ENCODE results near the gene MUC15.

MUC15 gene

GRCh38 chr11:26512196-26512595 lies 59.9 kb downstream of the MUC15 start:
- peaks cover 13% of the 10 kb centered on the region for H3K9me3 Mint-ChIP-seq
- no peaks in the 10 kb centered on the region for H3K4me1 Mint-ChIP-seq
- H3K4me3 Mint-ChIP-seq, result no peak overlapping the region
- no peak for DNase-seq (ENCODE audit: low spot score in 2 of 2)
- no peak for ATAC-seq (replicated peaks; ENCODE audit: extremely low read depth, poor library complexity, severe bottlenecking)
- no peaks in the 10 kb centered on the region for H3K27me3 Mint-ChIP-seq
- H3K27ac Mint-ChIP-seq (ENCODE audit: low read depth), result no peak overlapping the region
- no peaks in the 10 kb centered on the region for H3K36me3 Mint-ChIP-seq (ENCODE audit: insufficient read depth)

DNA sequence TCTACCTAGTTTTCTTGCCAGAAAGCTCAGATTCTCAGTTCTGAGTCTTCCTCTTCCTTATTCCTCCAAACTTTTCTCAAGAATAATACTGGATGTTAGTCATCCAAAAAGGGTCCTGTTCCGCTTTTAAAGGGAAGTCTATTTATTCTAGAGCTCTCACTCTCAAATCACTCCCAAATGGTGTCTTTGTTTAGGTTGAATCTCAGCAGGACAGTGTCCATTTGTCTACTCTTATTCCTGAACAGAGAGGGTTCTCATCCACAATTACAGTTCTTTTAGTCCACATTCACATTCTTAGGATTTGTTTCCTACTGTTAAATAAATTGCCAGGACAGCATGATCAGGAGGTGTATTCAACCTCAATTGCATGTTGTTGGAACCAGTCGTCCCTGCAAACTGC lies 61.3 kb downstream of the MUC15 start:
- no peaks in the 10 kb centered on the region for H3K27me3 Mint-ChIP-seq
- no peak for ATAC-seq (replicated peaks; ENCODE audit: extremely low read depth, poor library complexity, severe bottlenecking)
- no peaks in the 10 kb centered on the region for H3K4me1 Mint-ChIP-seq

GRCh38 chr11:26510164-26510563 lies 61.9 kb downstream of the MUC15 start:
- Mint-ChIP-seq H3K4me1 (no peaks in the 10 kb centered on the region), H3K9me3 (peaks cover 18% of the 10 kb centered on the region), H3K27ac (ENCODE audit: low read depth) (no peak overlapping the region), H3K27me3 (no peaks in the 10 kb centered on the region), H3K36me3 (ENCODE audit: insufficient read depth) (no peaks in the 10 kb centered on the region), H3K4me3 (no peak overlapping the region)
- DNase-seq (ENCODE audit: low spot score in 2 of 2), result no peak
- ATAC-seq (replicated peaks; ENCODE audit: extremely low read depth, poor library complexity, severe bottlenecking), result no peak

More for the DNA sequence above, 61.3 kb downstream of the MUC15 start:
- H3K4me3 Mint-ChIP-seq, result no peak overlapping the region
- no peak overlapping the region for H3K27ac Mint-ChIP-seq (ENCODE audit: low read depth)
- DNase-seq (ENCODE audit: low spot score in 2 of 2), result no peak
- H3K36me3 Mint-ChIP-seq (ENCODE audit: insufficient read depth), result no peaks in the 10 kb centered on the region
- peaks cover 13% of the 10 kb centered on the region for H3K9me3 Mint-ChIP-seq
